IPS-18a (cell line): Measurements from ENCODE around the gene LY9.

Experiments
- H3K27ac ChIP-seq: one replicate; pipeline ENCODE4 v1.5.1; 2013; ENCODE audit warnings: low read length
- H3K27me3 ChIP-seq: one replicate; pipeline ENCODE4 v1.6.1; 2013; ENCODE audit warnings: mild to moderate bottlenecking, low read length; ENCODE audit not compliant: control insufficient read depth, insufficient read depth
- H3K36me3 ChIP-seq: one replicate; pipeline ENCODE4 v1.6.1; 2013; ENCODE audit warnings: low read depth, low read length; ENCODE audit not compliant: control insufficient read depth
- H3K4me1 ChIP-seq: one replicate; pipeline ENCODE4 v1.6.1; 2013; ENCODE audit warnings: low read depth, low read length; ENCODE audit not compliant: control insufficient read depth
- H3K4me3 ChIP-seq: one replicate; pipeline ENCODE4 v1.5.1; 2013; ENCODE audit warnings: low read length
- H3K9ac ChIP-seq: one replicate; pipeline ENCODE4 v1.6.1; 2013; ENCODE audit warnings: mild to moderate bottlenecking, low read length, moderate library complexity
- H3K9me3 ChIP-seq: one replicate; pipeline ENCODE4 v1.6.1; 2013; ENCODE audit warnings: low read depth, low read length; ENCODE audit not compliant: control insufficient read depth

Gene LY9, protein sequence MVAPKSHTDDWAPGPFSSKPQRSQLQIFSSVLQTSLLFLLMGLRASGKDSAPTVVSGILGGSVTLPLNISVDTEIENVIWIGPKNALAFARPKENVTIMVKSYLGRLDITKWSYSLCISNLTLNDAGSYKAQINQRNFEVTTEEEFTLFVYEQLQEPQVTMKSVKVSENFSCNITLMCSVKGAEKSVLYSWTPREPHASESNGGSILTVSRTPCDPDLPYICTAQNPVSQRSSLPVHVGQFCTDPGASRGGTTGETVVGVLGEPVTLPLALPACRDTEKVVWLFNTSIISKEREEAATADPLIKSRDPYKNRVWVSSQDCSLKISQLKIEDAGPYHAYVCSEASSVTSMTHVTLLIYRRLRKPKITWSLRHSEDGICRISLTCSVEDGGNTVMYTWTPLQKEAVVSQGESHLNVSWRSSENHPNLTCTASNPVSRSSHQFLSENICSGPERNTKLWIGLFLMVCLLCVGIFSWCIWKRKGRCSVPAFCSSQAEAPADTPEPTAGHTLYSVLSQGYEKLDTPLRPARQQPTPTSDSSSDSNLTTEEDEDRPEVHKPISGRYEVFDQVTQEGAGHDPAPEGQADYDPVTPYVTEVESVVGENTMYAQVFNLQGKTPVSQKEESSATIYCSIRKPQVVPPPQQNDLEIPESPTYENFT

DNA sequence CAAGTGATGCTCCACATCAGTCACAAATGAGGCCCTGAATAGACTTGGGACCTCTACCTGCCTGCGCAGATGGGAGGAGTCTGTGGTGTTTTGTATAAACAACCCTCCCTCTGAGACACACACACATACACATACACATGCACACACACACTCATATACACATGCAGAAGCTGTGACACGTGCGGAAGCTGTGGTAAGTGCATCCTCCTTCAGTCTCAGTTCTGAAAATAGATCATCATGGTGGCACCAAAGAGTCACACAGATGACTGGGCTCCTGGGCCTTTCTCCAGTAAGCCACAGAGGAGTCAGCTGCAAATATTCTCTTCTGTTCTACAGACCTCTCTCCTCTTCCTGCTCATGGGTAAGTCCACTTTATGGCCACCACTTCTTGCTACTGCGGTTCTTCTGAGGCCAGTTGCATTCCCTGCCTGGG lies at the start of gene LY9:
LY9 (plus strand) TSS at position 224 of the 433 bp plus-strand sequence; CDS start at position 238, 14 bp downstream.
- Histone ChIP-seq H3K4me3 (no peak within 1 kb of the TSS), H3K9me3 (no peaks in the 10 kb centered on the region), H3K9ac (no peak within 1 kb of the TSS), H3K27me3 (no peaks in the 10 kb centered on the region), H3K4me1 (no peaks in the 10 kb centered on the region), H3K27ac (no peak within 1 kb of the TSS), H3K36me3 (no peaks in the 10 kb centered on the region)

DNA sequence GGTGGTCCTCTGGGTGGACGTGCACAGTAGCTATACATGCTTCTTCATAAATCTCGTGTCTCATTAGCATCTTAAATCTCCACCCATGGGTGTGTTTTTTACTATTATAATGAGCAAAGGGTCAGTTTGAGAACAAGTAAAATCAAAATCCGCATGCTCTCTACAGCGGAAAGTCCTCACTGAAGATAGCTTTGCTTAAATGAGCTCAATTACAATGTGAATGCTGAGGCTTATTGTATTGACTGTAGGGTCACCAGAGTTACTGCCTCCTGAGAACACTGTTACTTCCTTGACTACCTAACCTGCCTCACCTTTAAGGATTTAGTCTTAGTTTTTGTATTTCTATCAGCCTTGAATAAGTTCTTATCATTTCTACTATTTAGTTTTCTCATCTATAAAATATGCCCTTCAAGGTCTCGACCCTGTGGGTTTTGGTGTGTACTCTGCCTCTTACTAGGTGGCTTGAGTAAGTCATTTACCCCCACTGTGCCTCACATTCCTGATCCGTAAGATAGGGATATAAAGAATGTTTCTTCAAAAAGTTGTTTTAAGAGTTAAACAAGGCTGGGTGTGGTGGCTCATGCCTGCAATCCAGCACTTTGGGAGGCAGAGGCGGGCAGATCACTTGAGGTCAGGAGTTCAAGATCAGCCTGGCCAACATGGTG lies 49.0 kb upstream of the LY9 start:
- H3K27ac ChIP-seq = no peak overlapping the region
- no peaks in the 10 kb centered on the region for H3K27me3 ChIP-seq
- H3K9me3 ChIP-seq = no peaks in the 10 kb centered on the region
- H3K4me3 ChIP-seq = no peak overlapping the region
- H3K36me3 ChIP-seq = no peaks in the 10 kb centered on the region
- H3K9ac ChIP-seq = no peak overlapping the region
- peaks cover 5% of the 10 kb centered on the region for H3K4me1 ChIP-seq

DNA sequence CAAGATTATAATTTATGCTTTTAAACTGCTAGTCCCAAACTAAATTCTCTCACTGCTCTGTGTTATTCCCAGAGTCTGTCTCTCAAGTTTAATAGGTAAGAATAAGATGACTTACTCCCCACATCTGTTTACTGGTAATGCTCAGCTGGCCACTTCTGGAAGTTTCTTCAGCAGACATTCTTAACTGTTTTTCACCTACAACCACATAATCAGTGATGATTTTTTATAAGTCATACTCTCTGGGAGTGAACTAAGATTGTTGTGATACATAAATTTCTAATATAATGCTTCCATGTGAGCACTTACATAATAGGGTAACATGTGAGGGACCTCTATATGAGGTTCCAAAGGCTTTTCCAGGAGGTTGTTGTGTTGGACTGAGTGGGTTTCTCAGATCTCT lies 48.3 kb upstream of the LY9 start:
- Histone ChIP-seq H3K9me3 (no peaks in the 10 kb centered on the region), H3K4me1 (peaks cover 5% of the 10 kb centered on the region), H3K4me3 (no peak overlapping the region), H3K9ac (no peak overlapping the region), H3K27me3 (no peaks in the 10 kb centered on the region), H3K36me3 (no peaks in the 10 kb centered on the region), H3K27ac (no peak overlapping the region)

GRCh38 chr1:160748181-160748877 lies 47.6 kb upstream of the LY9 start:
- Histone ChIP-seq H3K4me1 (peaks cover 5% of the 10 kb centered on the region), H3K27me3 (no peaks in the 10 kb centered on the region), H3K9me3 (no peaks in the 10 kb centered on the region), H3K36me3 (no peaks in the 10 kb centered on the region), H3K9ac (no peak overlapping the region), H3K4me3 (no peak overlapping the region), H3K27ac (no peak overlapping the region)

DNA sequence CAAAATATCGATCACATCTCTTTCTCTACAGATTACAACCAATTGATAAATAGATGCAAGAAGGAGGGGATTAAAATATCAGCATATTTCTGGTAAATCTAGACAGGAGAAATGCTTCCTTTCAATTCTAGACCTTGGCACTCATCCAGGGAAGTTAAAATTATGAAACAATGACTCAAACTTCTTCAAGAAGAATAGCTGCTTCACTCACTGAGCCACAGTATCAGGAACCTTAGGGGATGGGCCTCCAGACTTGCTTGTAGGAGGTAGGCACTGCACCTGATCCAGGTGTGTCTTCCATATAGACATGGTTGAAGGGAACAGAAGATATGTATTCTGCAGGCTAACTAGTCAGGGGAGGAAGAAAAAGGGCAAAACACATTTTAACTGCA lies 47.1 kb upstream of the LY9 start:
- Histone ChIP-seq H3K9me3 (no peaks in the 10 kb centered on the region), H3K4me3 (no peak overlapping the region), H3K27me3 (no peaks in the 10 kb centered on the region), H3K27ac (no peak overlapping the region), H3K36me3 (no peaks in the 10 kb centered on the region), H3K9ac (no peak overlapping the region), H3K4me1 (peaks cover 5% of the 10 kb centered on the region)

DNA sequence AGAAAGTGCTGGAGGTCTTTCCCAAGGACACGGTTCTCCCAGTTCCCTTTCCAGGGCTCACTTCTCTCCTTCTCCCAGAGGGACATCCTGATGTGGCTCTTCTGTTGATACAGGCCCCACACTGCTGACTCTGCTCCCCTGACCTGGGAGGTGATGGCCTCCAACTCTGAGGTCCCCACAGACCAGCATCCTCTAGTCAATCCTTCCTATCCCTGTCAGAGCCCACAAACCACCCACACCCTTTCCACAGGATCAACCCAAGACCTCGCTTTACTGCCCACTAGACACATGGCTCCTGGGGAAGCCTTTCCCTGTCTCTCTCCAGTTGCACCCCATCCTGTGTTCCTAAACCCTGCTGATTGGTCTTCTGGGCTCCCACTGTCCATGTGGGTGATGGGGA lies 45.4 kb upstream of the LY9 start:
- H3K27me3 ChIP-seq = no peaks in the 10 kb centered on the region
- H3K27ac ChIP-seq = no peak overlapping the region
- peaks cover 5% of the 10 kb centered on the region for H3K4me1 ChIP-seq
- H3K9me3 ChIP-seq = no peaks in the 10 kb centered on the region
- H3K36me3 ChIP-seq = no peaks in the 10 kb centered on the region
- no peak overlapping the region for H3K9ac ChIP-seq
- H3K4me3 ChIP-seq = no peak overlapping the region

DNA sequence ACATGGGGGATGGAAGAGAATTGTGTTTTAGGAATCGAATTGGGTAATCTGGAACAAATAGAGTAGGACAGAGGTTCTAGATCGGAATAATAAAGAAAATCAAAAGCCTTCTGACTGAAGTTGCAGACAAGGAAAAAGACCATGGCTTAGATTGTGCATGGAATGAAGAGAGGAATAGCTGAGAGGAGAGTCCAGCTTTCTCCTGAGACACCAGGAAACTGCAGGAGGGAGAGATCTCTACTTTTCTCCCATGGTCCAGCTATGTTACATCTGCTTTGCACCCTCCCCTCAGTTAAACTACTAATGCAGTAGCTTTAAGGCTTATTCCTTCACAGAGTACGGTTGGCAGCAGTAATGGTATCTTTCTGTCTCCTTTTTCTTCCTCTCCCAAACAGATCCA lies 43.6 kb upstream of the LY9 start:
- Histone ChIP-seq H3K27ac (no peak overlapping the region), H3K27me3 (no peaks in the 10 kb centered on the region), H3K9me3 (no peaks in the 10 kb centered on the region), H3K36me3 (no peaks in the 10 kb centered on the region), H3K4me3 (no peak overlapping the region), H3K4me1 (no peaks in the 10 kb centered on the region), H3K9ac (no peak overlapping the region)

DNA sequence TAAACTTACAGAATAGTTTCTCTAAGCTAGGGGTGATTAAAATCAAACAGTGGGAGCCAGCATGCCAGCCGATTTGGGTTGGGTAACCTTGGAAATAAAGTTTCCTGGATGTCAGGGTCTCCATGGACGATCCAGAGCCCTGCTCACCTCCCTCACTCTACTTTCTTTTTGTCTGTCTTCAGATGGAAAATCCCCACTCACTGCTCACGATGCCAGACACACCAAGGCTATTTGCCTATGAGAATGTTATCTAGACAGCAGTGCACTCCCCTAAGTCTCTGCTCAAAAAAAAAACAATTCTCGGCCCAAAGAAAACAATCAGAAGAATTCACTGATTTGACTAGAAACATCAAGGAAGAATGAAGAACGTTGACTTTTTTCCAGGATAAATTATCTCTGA lies 43.0 kb upstream of the LY9 start:
- H3K4me3 ChIP-seq = no peak overlapping the region
- H3K4me1 ChIP-seq = no peaks in the 10 kb centered on the region
- H3K9ac ChIP-seq = no peak overlapping the region
- H3K27me3 ChIP-seq = no peaks in the 10 kb centered on the region
- no peaks in the 10 kb centered on the region for H3K36me3 ChIP-seq
- H3K9me3 ChIP-seq = no peaks in the 10 kb centered on the region
- H3K27ac ChIP-seq = no peak overlapping the region

- H3K4me1 ChIP-seq = no peaks in the 10 kb centered on the region
- H3K36me3 ChIP-seq = no peaks in the 10 kb centered on the region
- no peaks in the 10 kb centered on the region for H3K27me3 ChIP-seq
- H3K4me3 ChIP-seq = no peak overlapping the region
- no peak overlapping the region for H3K27ac ChIP-seq
- H3K9me3 ChIP-seq = no peaks in the 10 kb centered on the region
- no peak overlapping the region for H3K9ac ChIP-seq
These were observed 42.4 kb upstream of the LY9 start for GRCh38 chr1:160753594-160753993.

DNA sequence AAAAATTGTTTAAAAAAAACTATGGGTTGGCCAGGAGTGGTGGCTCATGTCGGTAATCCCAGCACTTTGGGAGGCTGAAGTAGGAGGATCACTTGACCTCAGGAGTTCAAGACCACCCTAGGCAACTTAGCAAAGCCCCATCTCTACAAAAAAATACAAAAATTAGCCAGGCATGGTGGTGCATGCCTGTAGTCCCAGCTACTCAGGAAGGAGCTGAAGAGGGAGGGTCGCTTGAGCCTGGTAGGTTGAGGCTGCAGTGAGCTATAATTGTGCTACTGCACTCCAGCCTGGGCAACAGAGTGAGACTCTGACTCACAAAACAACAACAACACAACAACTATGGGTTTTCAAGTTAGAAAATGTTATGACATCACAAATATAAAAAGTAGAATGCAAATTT lies 40.5 kb upstream of the LY9 start:
- Histone ChIP-seq H3K36me3 (no peaks in the 10 kb centered on the region), H3K9ac (no peak overlapping the region), H3K27me3 (no peaks in the 10 kb centered on the region), H3K27ac (no peak overlapping the region), H3K4me3 (no peak overlapping the region), H3K9me3 (no peaks in the 10 kb centered on the region), H3K4me1 (no peaks in the 10 kb centered on the region)
